Measurements from ENCODE around the gene SH3RF2.
"Not testable (repeated sequence)": the region's sequence is repeated elsewhere in the genome, so short reads cannot be mapped to it uniquely, and the experiment has no call there.

- not testable (repeated sequence) for TF ChIP-seq CTCF (IDR thresholded peaks at IDR 0.05 in 8 of 11, conservative IDR thresholded peaks at IDR 0.05 in 3 of 11); POLR2A (IDR thresholded peaks at IDR 0.05)
Observed at GRCh38 chr5:146010447-146010846, 74.1 kb downstream of the SH3RF2 start.
